CD4-positive, alpha-beta memory T cell (primary cell): ENCODE measurements around the gene EIF4E. TPM values are rescaled to one million over a fixed set of nuclear protein-coding genes. Genes with fewer than 3 reads are reported as not detected.
"Not testable (repeated sequence)": the region's sequence is repeated elsewhere in the genome, so short reads cannot be mapped to it uniquely, and the experiment has no call there.

Source experiments
- CTCF ChIA-PET: fragments of 350-600 bp; sonication (Branson Sonifier 250); formaldehyde crosslinking; loops from one replicate; lab custom pipeline; 2021; ENCODE audit warnings: inconsistent platforms; ENCODE audit not compliant: partially characterized antibody; lab: Charles Lee
- POLR2A ChIA-PET: fragments of 350-600 bp; sonication (Branson Sonifier 250); formaldehyde crosslinking; loops from one replicate; lab custom pipeline; 2021; ENCODE audit not compliant: partially characterized antibody; lab: Charles Lee
- DNase-seq, 5 donors: peaks; one replicate each; pipeline versions ENCODE4 v3.0.0 to v3.0.0-alpha.2; 2020 to 2022; ENCODE audit warnings: mixed read lengths in 1 of 5
- H3K27ac ChIP-seq: one replicate; pipeline ENCODE4 v1.7.0; 2013; ENCODE audit warnings: low read depth, low read length
- H3K27me3 ChIP-seq: 2 replicates; pipeline ENCODE4 v1.7.0; 2013; ENCODE audit warnings: mild to moderate bottlenecking, low read length, moderate library complexity; ENCODE audit not compliant: insufficient read depth
- H3K36me3 ChIP-seq: 2 replicates; pipeline ENCODE4 v1.7.0; 2013; ENCODE audit warnings: mild to moderate bottlenecking, low read length, moderate library complexity; ENCODE audit not compliant: insufficient read depth
- H3K4me1 ChIP-seq: 2 replicates; pipeline ENCODE4 v1.7.0; 2013; ENCODE audit warnings: mild to moderate bottlenecking, low read length, moderate library complexity; ENCODE audit not compliant: insufficient read depth
- H3K4me3 ChIP-seq, 2 donors: one replicate each; pipeline ENCODE4 v1.7.0; 2013; ENCODE audit warnings: low read length in 2 of 2, mild to moderate bottlenecking in 1 of 2
- H3K9me3 ChIP-seq, 2 donors: one replicate each; pipeline ENCODE4 v1.7.0; 2013; ENCODE audit warnings: low read length in 2 of 2, control low read depth in 1 of 2; ENCODE audit not compliant: control insufficient read depth in 1 of 2
- H3K27ac Mint-ChIP-seq, 7 donors: one replicate each; pipeline ENCODE4 v1.8.0; 2020 to 2021; ENCODE audit warnings: mixed read lengths in 7 of 7, mild to moderate bottlenecking in 6 of 7, inconsistent platforms in 3 of 7, moderate library complexity in 3 of 7
- H3K27me3 Mint-ChIP-seq, 2 donors: one replicate each; pipeline ENCODE4 v1.8.0; 2020 to 2021; ENCODE audit warnings: mixed read lengths in 2 of 2
- H3K36me3 Mint-ChIP-seq, 2 donors: one replicate each; pipeline ENCODE4 v1.8.0; 2020 to 2021; ENCODE audit warnings: mixed read lengths in 2 of 2, inconsistent platforms in 1 of 2, mild to moderate bottlenecking in 1 of 2
- H3K4me1 Mint-ChIP-seq, 4 donors: one replicate each; pipeline ENCODE4 v1.8.0; 2020 to 2021; ENCODE audit warnings: mixed read lengths in 4 of 4, mild to moderate bottlenecking in 1 of 4
- H3K4me3 Mint-ChIP-seq, 8 donors: one replicate each; pipeline ENCODE4 v1.8.0; 2020 to 2021; ENCODE audit warnings: mixed read lengths in 8 of 8, mild to moderate bottlenecking in 7 of 8, moderate library complexity in 6 of 8, inconsistent platforms in 3 of 8
- H3K9me3 Mint-ChIP-seq, 8 donors: one replicate each; pipeline ENCODE4 v1.8.0; 2020 to 2021; ENCODE audit warnings: mixed read lengths in 8 of 8, mild to moderate bottlenecking in 5 of 8, inconsistent platforms in 3 of 8, moderate library complexity in 1 of 8
- intact Hi-C: fragments of 100-400 bp; cut with micrococcal nuclease; formaldehyde crosslinking; loops from one replicate; pipeline ENCODE4 v1.15.1; 2023
- polyA plus RNA-seq, 2 donors: library from polyadenylated mRNA; unstranded; fragments of 300-500 nt; fragmentation: Illumina TruSeq; gene quantifications; one replicate each; pipeline ENCODE4 v1.2.3, GENCODE V29; 2021
- total RNA-seq, 2 experiments: library from RNA; stranded (reverse); gene quantifications; one replicate each; pipeline ENCODE4 v1.2.3, GENCODE V29; 2021

EIF4E gene
- total and polyA plus RNA-seq, 4 experiments from 2014 or later = 58.2 to 93.3 (median 66.7) TPM

- intact Hi-C loops = no loop called here
- Histone ChIP-seq H3K27ac (no peak overlapping the region), H3K27me3 (no peaks in the 10 kb centered on the region), H3K4me1 (peaks cover 40% of the 10 kb centered on the region), H3K9me3 (no peaks in the 10 kb centered on the region), H3K36me3 (peaks cover 7% of the 10 kb centered on the region), H3K4me3 (no peak overlapping the region)
- ChIA-PET CTCF (no interaction called here), POLR2A (no interaction called here)
- H3K27me3 Mint-ChIP-seq = no peaks in the 10 kb centered on the region
- peaks cover 43 to 76% (median 59%) of the 10 kb centered on the region in 4 donors for H3K4me1 Mint-ChIP-seq
- peak overlapping the region in 2 of 7 donors; percentile 64 for H3K27ac Mint-ChIP-seq
- peaks cover 26 to 28% of the 10 kb centered on the region in 2 donors for H3K36me3 Mint-ChIP-seq
- H3K4me3 Mint-ChIP-seq = no peak overlapping the region
- DNase-seq = no peak
- no peaks in the 10 kb centered on the region for H3K9me3 Mint-ChIP-seq
Observed at GRCh38 chr4:98903963-98904362, 25.0 kb downstream of the EIF4E start.

GRCh38 chr4:98903561-98903960 is 25.4 kb downstream of the EIF4E start:
- intact Hi-C loops = no loop called here
- Mint-ChIP-seq H3K9me3 (no peaks in the 10 kb centered on the region), H3K4me3 (no peak overlapping the region), H3K4me1 (peaks cover 40 to 73% (median 57%) of the 10 kb centered on the region in 4 donors), H3K27ac (peak overlapping the region in 3 of 7 donors; percentile 8 to 64 (median 64)), H3K36me3 (peaks cover 29 to 30% of the 10 kb centered on the region in 2 donors), H3K27me3 (no peaks in the 10 kb centered on the region)
- Histone ChIP-seq H3K36me3 (peaks cover 7% of the 10 kb centered on the region), H3K4me3 (no peak overlapping the region), H3K27me3 (no peaks in the 10 kb centered on the region), H3K9me3 (no peaks in the 10 kb centered on the region), H3K27ac (no peak overlapping the region), H3K4me1 (peaks cover 36% of the 10 kb centered on the region)
- ChIA-PET CTCF (interaction anchor here (0.7 to 1.0 kb wide), 2 partner anchors 16 to 779 kb away, joined by 3 to 4 read pairs; no protein-coding TSS in a partner anchor), POLR2A (no interaction called here)
- DNase-seq = no peak

- Mint-ChIP-seq H3K36me3 (peaks cover 47 to 54% of the 10 kb centered on the region in 2 donors), H3K27ac (peak overlapping the region in 1 of 7 donors; percentile 48), H3K4me1 (peaks cover 24 to 44% (median 31%) of the 10 kb centered on the region in 4 donors), H3K4me3 (no peak overlapping the region), H3K27me3 (no peaks in the 10 kb centered on the region), H3K9me3 (no peaks in the 10 kb centered on the region)
- Histone ChIP-seq H3K36me3 (peaks cover 7% of the 10 kb centered on the region), H3K27ac (no peak overlapping the region), H3K4me3 (no peak overlapping the region), H3K27me3 (no peaks in the 10 kb centered on the region), H3K4me1 (peaks cover 8% of the 10 kb centered on the region), H3K9me3 (no peaks in the 10 kb centered on the region)
- no peak for DNase-seq
- CTCF ChIA-PET = no interaction called here
- intact Hi-C loops = no loop called here
- POLR2A ChIA-PET = no interaction called here
Observed at GRCh38 chr4:98899277-98899676, 29.7 kb downstream of the EIF4E start.

GRCh38 chr4:98891478-98892337 is 37.2 kb downstream of the EIF4E start:
- peaks cover 17% of the 10 kb centered on the region for H3K36me3 ChIP-seq
- DNase-seq = no peak
- no peak overlapping the region for H3K4me3 ChIP-seq
- CTCF ChIA-PET = interaction anchor here (1.1 kb wide), 1 partner anchor 424 kb away, joined by 3 read pairs; no protein-coding TSS in a partner anchor
- intact Hi-C loops = no loop called here
- Mint-ChIP-seq H3K4me3 (no peak overlapping the region), H3K4me1 (peaks cover 6 to 26% (median 14%) of the 10 kb centered on the region in 4 donors), H3K27ac (peak overlapping the region in 2 of 7 donors; percentile 5 to 69), H3K36me3 (peaks cover 48 to 69% of the 10 kb centered on the region in 2 donors), H3K27me3 (no peaks in the 10 kb centered on the region), H3K9me3 (no peaks in the 10 kb centered on the region)
- no peaks in the 10 kb centered on the region for H3K4me1 ChIP-seq
- no peak overlapping the region for H3K27ac ChIP-seq
- H3K9me3 ChIP-seq = no peaks in the 10 kb centered on the region
- H3K27me3 ChIP-seq = no peaks in the 10 kb centered on the region
- POLR2A ChIA-PET = no interaction called here

DNA sequence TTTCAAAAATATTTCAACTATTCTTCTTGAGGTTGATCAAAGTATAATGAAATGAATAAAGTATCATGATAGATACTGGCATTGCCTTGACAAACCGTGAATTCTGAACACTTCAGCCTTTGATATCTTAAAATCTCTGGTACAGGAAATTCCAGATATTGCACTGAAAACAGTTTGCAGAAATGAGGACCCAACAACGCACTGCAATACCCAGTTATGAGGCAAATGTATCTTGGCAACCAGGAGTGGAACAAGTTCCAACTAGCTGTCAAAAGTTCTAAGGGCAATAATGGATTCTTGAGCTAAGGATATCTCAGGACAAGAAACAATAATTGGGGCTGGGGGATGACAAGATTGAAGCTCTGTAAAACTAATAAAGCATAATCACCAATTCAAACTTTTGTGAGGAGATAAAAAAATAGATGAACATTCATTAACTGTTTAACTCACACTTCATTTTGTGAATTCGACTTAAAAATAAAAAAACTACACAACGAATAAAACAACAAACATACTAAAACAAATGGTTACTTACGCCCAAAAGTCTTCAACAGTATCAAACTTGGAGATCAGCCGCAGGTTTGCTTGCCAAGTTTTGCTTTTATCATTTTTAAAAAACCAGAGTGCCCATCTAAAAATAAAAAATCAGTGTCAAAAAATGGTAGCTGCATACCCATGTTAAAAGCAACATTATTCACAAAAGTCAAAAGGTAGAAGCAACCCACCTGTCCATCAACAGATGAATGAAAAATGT is 38.1 kb downstream of the EIF4E start:
- H3K4me1 ChIP-seq = no peaks in the 10 kb centered on the region
- no peak overlapping the region for H3K27ac Mint-ChIP-seq
- no peak for DNase-seq
- peaks cover 6 to 26% (median 13%) of the 10 kb centered on the region in 4 donors for H3K4me1 Mint-ChIP-seq
- ChIA-PET POLR2A (no interaction called here), CTCF (no interaction called here)
- H3K4me3 Mint-ChIP-seq = no peak overlapping the region
- no peaks in the 10 kb centered on the region for H3K27me3 Mint-ChIP-seq
- H3K27ac ChIP-seq = no peak overlapping the region
- no peaks in the 10 kb centered on the region for H3K9me3 ChIP-seq
- H3K36me3 ChIP-seq = peaks cover 25% of the 10 kb centered on the region
- H3K4me3 ChIP-seq = no peak overlapping the region
- H3K36me3 Mint-ChIP-seq = peaks cover 52 to 73% of the 10 kb centered on the region in 2 donors
- no peaks in the 10 kb centered on the region for H3K27me3 ChIP-seq
- H3K9me3 Mint-ChIP-seq = no peaks in the 10 kb centered on the region
- intact Hi-C loops = no loop called here

DNA sequence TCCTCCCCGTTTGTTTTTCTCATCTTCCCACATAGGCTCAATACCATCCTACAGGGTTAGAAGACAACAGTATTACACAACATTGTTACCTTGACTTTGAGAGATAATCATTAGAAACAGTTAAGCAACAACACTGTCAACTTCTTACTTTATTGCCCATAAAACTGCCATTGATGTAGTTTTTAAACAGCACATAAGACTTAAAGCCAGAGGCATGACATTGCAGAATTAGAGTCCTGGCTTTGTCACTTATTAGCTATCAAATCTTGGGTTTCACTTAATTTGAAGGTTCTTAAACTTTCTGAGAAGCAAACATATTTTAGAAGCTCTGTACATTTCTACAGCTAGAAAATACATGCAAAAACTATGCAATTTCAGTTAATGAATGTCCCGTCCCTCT is 41.8 kb downstream of the EIF4E start:
- POLR2A ChIA-PET = no interaction called here
- H3K36me3 Mint-ChIP-seq = peaks cover 38 to 53% of the 10 kb centered on the region in 2 donors
- Histone ChIP-seq H3K27me3 (no peaks in the 10 kb centered on the region), H3K27ac (no peak overlapping the region), H3K4me3 (no peak overlapping the region), H3K9me3 (no peaks in the 10 kb centered on the region), H3K4me1 (no peaks in the 10 kb centered on the region), H3K36me3 (peaks cover 31% of the 10 kb centered on the region)
- no peak overlapping the region for H3K4me3 Mint-ChIP-seq
- H3K9me3 Mint-ChIP-seq = no peaks in the 10 kb centered on the region
- DNase-seq = no peak
- intact Hi-C loops = no loop called here
- H3K27me3 Mint-ChIP-seq = no peaks in the 10 kb centered on the region
- peaks cover 4 to 10% (median 6%) of the 10 kb centered on the region in 4 donors for H3K4me1 Mint-ChIP-seq
- CTCF ChIA-PET = no interaction called here
- no peak overlapping the region for H3K27ac Mint-ChIP-seq

DNA sequence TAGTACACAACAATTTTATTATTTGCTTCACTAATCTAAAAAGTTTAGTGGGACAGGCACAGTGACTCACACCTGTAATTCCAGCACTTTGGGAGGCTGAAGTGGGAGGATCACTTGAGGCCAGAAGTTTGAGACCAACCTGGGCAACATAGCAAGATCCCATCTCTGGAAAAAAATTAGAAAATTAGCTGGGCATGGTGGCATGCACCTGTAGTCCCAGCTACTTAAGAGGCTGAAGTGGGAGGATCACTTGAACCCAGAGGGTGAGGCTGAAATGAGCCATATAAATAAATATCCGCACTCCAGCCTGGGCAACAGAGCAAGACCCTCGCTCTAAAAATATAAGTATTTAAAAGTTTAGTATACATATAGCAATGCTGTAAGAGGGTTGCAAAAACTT is 42.6 kb downstream of the EIF4E start:
- H3K9me3 Mint-ChIP-seq, H3K4me1 ChIP-seq, POLR2A ChIA-PET, H3K9me3 ChIP-seq, intact Hi-C loops, H3K27me3 ChIP-seq, H3K4me3 ChIP-seq, H3K27me3 Mint-ChIP-seq, H3K4me1 Mint-ChIP-seq, H3K27ac Mint-ChIP-seq, H3K27ac ChIP-seq, DNase-seq, H3K4me3 Mint-ChIP-seq: not testable (repeated sequence)
- peaks cover 36% of the 10 kb centered on the region for H3K36me3 ChIP-seq
- CTCF ChIA-PET = interaction anchor here (0.6 kb wide), 1 partner anchor 68 kb away, joined by 3 read pairs; no protein-coding TSS in a partner anchor
- peaks cover 38 to 54% of the 10 kb centered on the region in 2 donors for H3K36me3 Mint-ChIP-seq
